PC-9 (cell line): Measurements from ENCODE around the gene FUT3. TPM values are rescaled to one million over a fixed set of nuclear protein-coding genes. Genes with fewer than 3 reads are reported as not detected.

ENCODE experiments used
- BruUV-seq: library from RNA; stranded (reverse); fragments of 400-500 nt; replicated peaks from 2 replicates; lab custom pipeline; 2021; lab: Mats Ljungman, UMichigan
- CTCF ChIA-PET: fragments of 300-600 bp; sonication (Branson Sonifier 250); formaldehyde crosslinking; loops from one replicate; lab custom pipeline; 2022; ENCODE audit warnings: antibody characterized with exemption; lab: Charles Lee
- POLR2A ChIA-PET: fragments of 300-600 bp; sonication (Branson Sonifier 250); formaldehyde crosslinking; loops from one replicate; lab custom pipeline; 2022; ENCODE audit warnings: antibody characterized with exemption; ENCODE audit not compliant: unreplicated experiment; lab: Charles Lee
- DNase-seq, 2 experiments: peaks; one replicate each; pipeline versions ENCODE4 v3.0.0 to v3.0.0-alpha.2; 2015 to 2022; ENCODE audit warnings: mixed read lengths in 1 of 2
- H2AFZ ChIP-seq: fragments of 200-600 bp; sonication (generic); 2 replicates; pipeline ENCODE4 v1.8.1; 2017; ENCODE audit warnings: antibody characterized with exemption
- H3F3A ChIP-seq: fragments of 200-600 bp; sonication (generic); 2 replicates; pipeline ENCODE4 v1.8.1; 2017; ENCODE audit warnings: antibody characterized with exemption, mild to moderate bottlenecking, low read depth; ENCODE audit not compliant: insufficient read depth
- H3K27ac ChIP-seq: fragments of 200-600 bp; sonication (generic); 2 replicates; pipeline ENCODE4 v1.6.1; 2016; ENCODE audit warnings: mixed run types
- H3K27me3 ChIP-seq: fragments of 200-600 bp; sonication (generic); 2 replicates; pipeline ENCODE4 v1.6.1; 2016; ENCODE audit warnings: low read depth, mixed run types; ENCODE audit not compliant: insufficient read depth
- H3K36me3 ChIP-seq: fragments of 200-600 bp; sonication (generic); 2 replicates; pipeline ENCODE4 v1.6.1; 2016; ENCODE audit warnings: low read depth, mixed run types
- H3K4me1 ChIP-seq: fragments of 200-600 bp; sonication (generic); replicated peaks from 2 replicates; pipeline ENCODE4 v1.6.1; 2016; ENCODE audit warnings: mixed run types; ENCODE audit not compliant: insufficient read depth
- H3K4me2 ChIP-seq: fragments of 200-600 bp; sonication (generic); 2 replicates; pipeline ENCODE4 v1.6.1; 2017; ENCODE audit warnings: mixed run types
- H3K4me3 ChIP-seq: fragments of 200-600 bp; sonication (generic); 2 replicates; pipeline ENCODE4 v1.6.1; 2016; ENCODE audit warnings: mixed run types
- H3K79me2 ChIP-seq: fragments of 200-600 bp; sonication (generic); 2 replicates; pipeline ENCODE4 v1.6.1; 2017; ENCODE audit warnings: low read depth, mixed run types
- H3K9me2 ChIP-seq: fragments of 200-600 bp; sonication (generic); 2 replicates; pipeline ENCODE4 v1.8.1; 2017; ENCODE audit warnings: mild to moderate bottlenecking; ENCODE audit not compliant: insufficient read depth
- H3K9me3 ChIP-seq: fragments of 200-600 bp; sonication (generic); 2 replicates; pipeline ENCODE4 v1.8.1; 2016; ENCODE audit warnings: low read depth; ENCODE audit not compliant: insufficient read depth
- H4K20me1 ChIP-seq: fragments of 200-600 bp; sonication (generic); 2 replicates; pipeline ENCODE4 v1.8.1; 2017; ENCODE audit not compliant: insufficient read depth
- CTCF ChIP-seq: fragments of 200-600 bp; sonication (generic); conservative IDR thresholded peaks from 2 replicates; pipeline ENCODE4 v1.6.1; 2017; ENCODE audit warnings: mixed run types, antibody characterized with exemption, mild to moderate bottlenecking, moderate library complexity
- EZH2 ChIP-seq: fragments of 200-600 bp; sonication (generic); IDR thresholded peaks from 2 replicates; pipeline ENCODE4 v1.8.0; 2017; ENCODE audit warnings: antibody characterized with exemption, low read depth
- intact Hi-C: fragments of 100-400 bp; cut with micrococcal nuclease; formaldehyde crosslinking; loops from one replicate; pipeline ENCODE4 v1.10.0; 2022; ENCODE audit not compliant: unreplicated experiment
- total RNA-seq: library from RNA; stranded (reverse); gene quantifications from 2 replicates; pipeline ENCODE4 v1.2.3, GENCODE V29; 2021

FUT3 gene
- total RNA-seq, 1 experiment from 2014 or later: 28.5 TPM

- BruUV-seq: no TSS peak
- DNase-seq: no peak
- POLR2A ChIA-PET: no interaction called here
- H3K4me2 ChIP-seq: no peak overlapping the region
- TF ChIP-seq CTCF (no peak), EZH2 (no peak)
- intact Hi-C loops: no loop called here
- H3K36me3 ChIP-seq: no peaks in the 10 kb centered on the region
- no peaks in the 10 kb centered on the region; the same call in 1 of the 2 replicates for H3F3A ChIP-seq
- H2AFZ ChIP-seq: no peak overlapping the region
- H3K9me2 ChIP-seq: no peaks in the 10 kb centered on the region
- H3K27ac ChIP-seq: no peak overlapping the region
- no peak overlapping the region for H3K4me3 ChIP-seq
- H4K20me1 ChIP-seq: peaks cover 23% of the 10 kb centered on the region
- peaks cover 28% of the 10 kb centered on the region for H3K79me2 ChIP-seq
- H3K9me3 ChIP-seq: no peaks in the 10 kb centered on the region
- H3K4me1 ChIP-seq: peaks cover 4% of the 10 kb centered on the region; the same call in 1 of the 2 replicates
- H3K27me3 ChIP-seq: no peaks in the 10 kb centered on the region
- CTCF ChIA-PET: interaction anchor here (0.6 kb wide), 1 partner anchor 95 kb away, joined by 8 read pairs; no protein-coding TSS in a partner anchor
These were observed 46.1 kb upstream of the FUT3 start for GRCh38 chr19:5897189-5897969.

- no peak for TF ChIP-seq CTCF
- TF ChIP-seq EZH2: no peak
- Histone ChIP-seq H3K9me2 (no peaks in the 10 kb centered on the region), H3K27ac (no peak overlapping the region), H3K4me1 (no peaks in the 10 kb centered on the region), H3K4me2 (no peak overlapping the region), H3K79me2 (peaks cover 20% of the 10 kb centered on the region), H3F3A (no peaks in the 10 kb centered on the region; the same call in 1 of the 2 replicates), H3K4me3 (no peak overlapping the region), H3K9me3 (no peaks in the 10 kb centered on the region), H3K27me3 (no peaks in the 10 kb centered on the region), H4K20me1 (peaks cover 23% of the 10 kb centered on the region), H3K36me3 (no peaks in the 10 kb centered on the region), H2AFZ (no peak overlapping the region)
- intact Hi-C loops: no loop called here
- ChIA-PET POLR2A (no interaction called here), CTCF (no interaction called here)
- BruUV-seq: no TSS peak
- DNase-seq: no peak
These were observed 45.3 kb upstream of the FUT3 start for GRCh38 chr19:5896365-5897076.

GRCh38 chr19:5895890-5896289, 44.6 kb upstream of the FUT3 start:
- POLR2A ChIA-PET: no interaction called here
- H3K36me3 ChIP-seq: no peaks in the 10 kb centered on the region
- CTCF ChIA-PET: no interaction called here
- H3F3A ChIP-seq: no peaks in the 10 kb centered on the region; the same call in 1 of the 2 replicates
- intact Hi-C loops: no loop called here
- no TSS peak for BruUV-seq
- H3K27me3 ChIP-seq: no peaks in the 10 kb centered on the region
- H3K27ac ChIP-seq: no peak overlapping the region
- H3K79me2 ChIP-seq: peaks cover 13% of the 10 kb centered on the region
- H3K4me3 ChIP-seq: no peak overlapping the region
- H4K20me1 ChIP-seq: peaks cover 19% of the 10 kb centered on the region
- H3K4me2 ChIP-seq: no peak overlapping the region
- TF ChIP-seq EZH2: no peak
- no peaks in the 10 kb centered on the region for H3K9me2 ChIP-seq
- H3K9me3 ChIP-seq: no peaks in the 10 kb centered on the region
- H3K4me1 ChIP-seq: no peaks in the 10 kb centered on the region
- H2AFZ ChIP-seq: no peak overlapping the region
- no peak for DNase-seq
